Measurements from ENCODE around the gene CACNA1C.

CACNA1C gene

GRCh38 chr12:2633176-2633824, 580.5 kb downstream of the CACNA1C start:
- DNase-seq (ENCODE audit: low spot score), result no peak
- TF ChIP-seq CTCF (IDR thresholded peaks at IDR 0.05; ENCODE audit: borderline replicate concordance, control extremely low read depth, extremely low read depth, insufficient read depth, missing control alignments), result no peak
- in situ Hi-C loops (cut with MboI; ENCODE audit: low sequenced_read_pairs, unreplicated experiment), result no loop called here

- in situ Hi-C loops (cut with MboI; ENCODE audit: low sequenced_read_pairs, unreplicated experiment), result no loop called here
- DNase-seq (ENCODE audit: low spot score), result no peak
- TF ChIP-seq CTCF (IDR thresholded peaks at IDR 0.05; ENCODE audit: borderline replicate concordance, control extremely low read depth, extremely low read depth, insufficient read depth, missing control alignments), result no peak
Observed at GRCh38 chr12:2633825-2634200, 581.0 kb downstream of the CACNA1C start.

- DNase-seq (ENCODE audit: low spot score), result no peak
- in situ Hi-C loops (cut with MboI; ENCODE audit: low sequenced_read_pairs, unreplicated experiment), result no loop called here
- no peak for TF ChIP-seq CTCF (IDR thresholded peaks at IDR 0.05; ENCODE audit: borderline replicate concordance, control extremely low read depth, extremely low read depth, insufficient read depth, missing control alignments)
Observed at GRCh38 chr12:2634471-2634870, 581.7 kb downstream of the CACNA1C start.

- DNase-seq (ENCODE audit: low spot score), result no peak
- TF ChIP-seq CTCF (IDR thresholded peaks at IDR 0.05; ENCODE audit: borderline replicate concordance, control extremely low read depth, extremely low read depth, insufficient read depth, missing control alignments), result no peak
- in situ Hi-C loops (cut with MboI; ENCODE audit: low sequenced_read_pairs, unreplicated experiment), result no loop called here
Observed at GRCh38 chr12:2636741-2637340, 584.1 kb downstream of the CACNA1C start.

GRCh38 chr12:2637371-2637770, 584.6 kb downstream of the CACNA1C start:
- TF ChIP-seq CTCF (IDR thresholded peaks at IDR 0.05; ENCODE audit: borderline replicate concordance, control extremely low read depth, extremely low read depth, insufficient read depth, missing control alignments), result no peak
- in situ Hi-C loops (cut with MboI; ENCODE audit: low sequenced_read_pairs, unreplicated experiment), result no loop called here

GRCh38 chr12:2638273-2639019, 585.7 kb downstream of the CACNA1C start:
- in situ Hi-C loops (cut with MboI; ENCODE audit: low sequenced_read_pairs, unreplicated experiment), result no loop called here
- TF ChIP-seq CTCF (IDR thresholded peaks at IDR 0.05; ENCODE audit: borderline replicate concordance, control extremely low read depth, extremely low read depth, insufficient read depth, missing control alignments), result no peak

More at GRCh38 chr12:2637371-2637770, 584.6 kb downstream of the CACNA1C start:
- DNase-seq (ENCODE audit: low spot score), result no peak

More at GRCh38 chr12:2638273-2639019, 585.7 kb downstream of the CACNA1C start:
- DNase-seq (ENCODE audit: low spot score), result no peak
